Activated T-helper 1 cell treated with anti-CD3 and anti-CD28 coated beads, Interleukin-12 subunit alpha, Interleukin-12 subunit beta, Interleukin-2, Interleukin-4 antibody, amounts not matched to agents 30 ng/mL and 10 ng/mL and 1 ng/mL, durations not matched to agents 14 hours and 24 hours and 36 hours (primary cell): ENCODE measurements around the gene MSI1. TPM values are rescaled to one million over a fixed set of nuclear protein-coding genes. Genes with fewer than 3 reads are reported as not detected.
A peak's percentile ranks its signal among the peaks of the same experiment; 100 is the strongest.

Source experiments
- DNase-seq: peaks from one replicate; pipeline ENCODE4 v3.0.0; 2021; ENCODE audit warnings: low spot score
- H3K27ac Mint-ChIP-seq: one replicate; pipeline ENCODE4 v1.8.0; 2021; ENCODE audit warnings: mild to moderate bottlenecking, mixed read lengths
- H3K27me3 Mint-ChIP-seq: one replicate; pipeline ENCODE4 v1.8.0; 2022; ENCODE audit warnings: mild to moderate bottlenecking, moderate library complexity, mixed read lengths; ENCODE audit not compliant: insufficient read depth
- H3K36me3 Mint-ChIP-seq: one replicate; pipeline ENCODE4 v1.8.0; 2021; ENCODE audit warnings: low read depth, mixed read lengths
- H3K4me1 Mint-ChIP-seq: one replicate; pipeline ENCODE4 v1.8.0; 2021; ENCODE audit warnings: low read depth, mixed read lengths
- H3K4me3 Mint-ChIP-seq: one replicate; pipeline ENCODE4 v1.8.0; 2021; ENCODE audit warnings: mild to moderate bottlenecking, moderate library complexity, mixed read lengths
- H3K9me3 Mint-ChIP-seq: one replicate; pipeline ENCODE4 v1.8.0; 2021; ENCODE audit warnings: mixed read lengths
- intact Hi-C: fragments of 100-400 bp; cut with micrococcal nuclease; formaldehyde crosslinking; loops from one replicate; pipeline ENCODE4 v1.15.1; 2024
- total RNA-seq: library from RNA; stranded (reverse); gene quantifications from 2 replicates; pipeline ENCODE4 v1.2.3, GENCODE V29; 2022

The MSI1 gene
- 0.07 TPM in 1 of 2 replicates, not detected in the other for total RNA-seq

- Mint-ChIP-seq H3K27ac (no peak within 1 kb of the TSS), H3K36me3 (peaks cover 3% of the 10 kb centered on the region), H3K4me1 (peaks cover 11% of the 10 kb centered on the region), H3K4me3 (peak within 1 kb of the TSS; percentile 68), H3K9me3 (no peaks in the 10 kb centered on the region), H3K27me3 (peaks cover 76% of the 10 kb centered on the region)
- intact Hi-C loops: no loop called here
- DNase-seq: no peak
Measured at GRCh38 chr12:120368789-120369602, at the start of gene MSI1. TSS of gene MSI1 (minus strand) at chr12:120369164. CDS start at chr12:120369091, 73 bp downstream.

GRCh38 chr12:120417917-120418580 is 49.1 kb upstream of the MSI1 start:
- no peak overlapping the region for H3K4me3 Mint-ChIP-seq
- no peaks in the 10 kb centered on the region for H3K4me1 Mint-ChIP-seq
- no peaks in the 10 kb centered on the region for H3K36me3 Mint-ChIP-seq
- no peak for DNase-seq
- peaks cover 11% of the 10 kb centered on the region for H3K27me3 Mint-ChIP-seq
- H3K9me3 Mint-ChIP-seq: no peaks in the 10 kb centered on the region
- no peak overlapping the region for H3K27ac Mint-ChIP-seq
- intact Hi-C loops: no loop called here

- no peak for DNase-seq
- Mint-ChIP-seq H3K4me1 (no peaks in the 10 kb centered on the region), H3K27me3 (peaks cover 10% of the 10 kb centered on the region), H3K36me3 (no peaks in the 10 kb centered on the region), H3K27ac (no peak overlapping the region), H3K4me3 (no peak overlapping the region), H3K9me3 (no peaks in the 10 kb centered on the region)
- intact Hi-C loops: no loop called here
Measured at GRCh38 chr12:120416490-120417216, 47.7 kb upstream of the MSI1 start.

GRCh38 chr12:120413901-120414695 is 45.1 kb upstream of the MSI1 start:
- H3K27me3 Mint-ChIP-seq: peaks cover 7% of the 10 kb centered on the region
- no peak overlapping the region for H3K27ac Mint-ChIP-seq
- DNase-seq: no peak
- intact Hi-C loops: no loop called here
- no peaks in the 10 kb centered on the region for H3K36me3 Mint-ChIP-seq
- no peaks in the 10 kb centered on the region for H3K9me3 Mint-ChIP-seq
- no peak overlapping the region for H3K4me3 Mint-ChIP-seq
- H3K4me1 Mint-ChIP-seq: no peaks in the 10 kb centered on the region

GRCh38 chr12:120412421-120412820 is 43.5 kb upstream of the MSI1 start:
- no peaks in the 10 kb centered on the region for H3K27me3 Mint-ChIP-seq
- intact Hi-C loops: no loop called here
- H3K9me3 Mint-ChIP-seq: no peaks in the 10 kb centered on the region
- no peak overlapping the region for H3K27ac Mint-ChIP-seq
- H3K36me3 Mint-ChIP-seq: no peaks in the 10 kb centered on the region
- H3K4me1 Mint-ChIP-seq: no peaks in the 10 kb centered on the region
- no peak for DNase-seq
- H3K4me3 Mint-ChIP-seq: no peak overlapping the region

- Mint-ChIP-seq H3K9me3 (no peaks in the 10 kb centered on the region), H3K27ac (no peak overlapping the region), H3K36me3 (no peaks in the 10 kb centered on the region), H3K4me1 (no peaks in the 10 kb centered on the region), H3K27me3 (no peaks in the 10 kb centered on the region), H3K4me3 (no peak overlapping the region)
- intact Hi-C loops: no loop called here
- no peak for DNase-seq
Measured at GRCh38 chr12:120408771-120409170, 39.8 kb upstream of the MSI1 start.

GRCh38 chr12:120406553-120406952 is 37.6 kb upstream of the MSI1 start:
- no peaks in the 10 kb centered on the region for H3K36me3 Mint-ChIP-seq
- H3K4me3 Mint-ChIP-seq: no peak overlapping the region
- H3K27me3 Mint-ChIP-seq: peaks cover 3% of the 10 kb centered on the region
- H3K9me3 Mint-ChIP-seq: no peaks in the 10 kb centered on the region
- no peak for DNase-seq
- H3K4me1 Mint-ChIP-seq: no peaks in the 10 kb centered on the region
- H3K27ac Mint-ChIP-seq: no peak overlapping the region
- intact Hi-C loops: no loop called here

GRCh38 chr12:120406069-120406468 is 37.1 kb upstream of the MSI1 start:
- DNase-seq: no peak
- Mint-ChIP-seq H3K27ac (no peak overlapping the region), H3K9me3 (no peaks in the 10 kb centered on the region), H3K4me1 (no peaks in the 10 kb centered on the region), H3K36me3 (no peaks in the 10 kb centered on the region), H3K4me3 (no peak overlapping the region), H3K27me3 (peaks cover 3% of the 10 kb centered on the region)
- intact Hi-C loops: no loop called here

- no peaks in the 10 kb centered on the region for H3K4me1 Mint-ChIP-seq
- H3K27ac Mint-ChIP-seq: no peak overlapping the region
- peaks cover 6% of the 10 kb centered on the region for H3K27me3 Mint-ChIP-seq
- DNase-seq: no peak
- H3K36me3 Mint-ChIP-seq: no peaks in the 10 kb centered on the region
- no peak overlapping the region for H3K4me3 Mint-ChIP-seq
- no peaks in the 10 kb centered on the region for H3K9me3 Mint-ChIP-seq
- intact Hi-C loops: no loop called here
Measured at GRCh38 chr12:120404271-120404670, 35.3 kb upstream of the MSI1 start.

GRCh38 chr12:120403869-120404268 is 34.9 kb upstream of the MSI1 start:
- intact Hi-C loops: no loop called here
- no peak for DNase-seq
- H3K9me3 Mint-ChIP-seq: no peaks in the 10 kb centered on the region
- H3K4me3 Mint-ChIP-seq: no peak overlapping the region
- H3K4me1 Mint-ChIP-seq: no peaks in the 10 kb centered on the region
- no peaks in the 10 kb centered on the region for H3K36me3 Mint-ChIP-seq
- H3K27me3 Mint-ChIP-seq: peaks cover 6% of the 10 kb centered on the region
- no peak overlapping the region for H3K27ac Mint-ChIP-seq

- no peaks in the 10 kb centered on the region for H3K4me1 Mint-ChIP-seq
- no peak overlapping the region for H3K27ac Mint-ChIP-seq
- no peaks in the 10 kb centered on the region for H3K36me3 Mint-ChIP-seq
- DNase-seq: no peak
- intact Hi-C loops: no loop called here
- H3K4me3 Mint-ChIP-seq: no peak overlapping the region
- H3K27me3 Mint-ChIP-seq: peaks cover 10% of the 10 kb centered on the region
- H3K9me3 Mint-ChIP-seq: no peaks in the 10 kb centered on the region
Measured at GRCh38 chr12:120402217-120402616, 33.3 kb upstream of the MSI1 start.

GRCh38 chr12:120399531-120399930 is 30.6 kb upstream of the MSI1 start:
- intact Hi-C loops: no loop called here
- no peaks in the 10 kb centered on the region for H3K4me1 Mint-ChIP-seq
- no peak overlapping the region for H3K27ac Mint-ChIP-seq
- H3K27me3 Mint-ChIP-seq: peaks cover 23% of the 10 kb centered on the region
- H3K4me3 Mint-ChIP-seq: no peak overlapping the region
- no peaks in the 10 kb centered on the region for H3K36me3 Mint-ChIP-seq
- no peaks in the 10 kb centered on the region for H3K9me3 Mint-ChIP-seq
- no peak for DNase-seq
